NCI-H524 (cell line): Measurements from ENCODE around the gene SYCE1L.
"Not testable (repeated sequence)": the region's sequence is repeated elsewhere in the genome, so short reads cannot be mapped to it uniquely, and the experiment has no call there.

Source experiments
- DNase-seq, 2 experiments: peaks; one replicate each; lab custom pipeline; 2025; lab: John Stamatoyannopoulos, UW

The SYCE1L gene, protein sequence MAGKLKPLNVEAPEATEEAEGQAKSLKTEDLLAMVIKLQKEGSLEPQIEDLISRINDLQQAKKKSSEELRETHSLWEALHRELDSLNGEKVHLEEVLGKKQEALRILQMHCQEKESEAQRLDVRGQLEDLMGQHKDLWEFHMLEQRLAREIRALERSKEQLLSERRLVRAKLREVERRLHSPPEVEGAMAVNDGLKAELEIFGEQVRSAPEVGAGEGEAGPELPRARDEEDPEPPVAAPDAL

GRCh38 chr16:77199211-77199610 lies at the start of gene SYCE1L:
Gene SYCE1L, plus strand, starts transcription at chr16:77199408. Its CDS starts 44 bp downstream, at chr16:77199452.
- no peak for DNase-seq

GRCh38 chr16:77157346-77158058 lies 41.7 kb upstream of the SYCE1L start:
- no peak for DNase-seq

DNA sequence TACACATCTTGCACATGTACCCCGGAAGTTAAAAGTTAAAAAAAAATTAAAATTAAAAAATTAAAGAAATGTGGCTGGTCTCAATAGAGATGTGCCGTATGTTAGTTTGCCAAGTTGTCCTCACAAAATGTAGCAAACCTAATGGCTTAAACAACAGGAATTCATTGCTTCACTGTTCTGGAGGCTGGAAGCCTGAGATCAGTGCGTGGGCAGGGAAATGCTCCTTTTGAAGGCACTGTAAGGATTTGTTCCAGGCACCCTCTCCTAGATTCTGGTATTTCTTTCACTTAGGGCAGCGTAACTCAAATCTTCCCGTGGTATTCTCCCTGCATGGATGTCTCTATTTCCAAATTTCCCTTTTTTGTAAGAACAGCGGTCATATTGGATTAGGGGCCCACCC lies 40.9 kb upstream of the SYCE1L start:
- no peak for DNase-seq

DNA sequence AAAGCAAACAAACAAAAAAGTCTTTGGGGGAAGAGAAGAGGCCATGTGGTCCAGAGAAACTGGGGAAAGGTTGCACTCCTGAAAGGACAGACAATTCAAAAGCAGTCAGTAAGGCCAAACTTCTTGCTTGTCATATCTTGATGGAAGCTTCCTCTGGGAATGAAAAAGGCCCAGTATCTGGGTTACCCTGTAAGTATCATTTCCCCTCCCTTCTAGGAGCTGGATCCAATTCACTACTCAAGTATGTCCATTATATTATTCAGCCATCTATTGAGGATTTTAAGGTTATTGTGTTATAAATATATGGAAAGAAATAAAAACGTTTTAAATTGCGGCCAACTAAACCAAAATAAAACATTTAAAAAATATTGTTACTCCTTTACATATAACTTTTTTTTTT lies 34.2 kb upstream of the SYCE1L start:
- DNase-seq, result no peak

DNA sequence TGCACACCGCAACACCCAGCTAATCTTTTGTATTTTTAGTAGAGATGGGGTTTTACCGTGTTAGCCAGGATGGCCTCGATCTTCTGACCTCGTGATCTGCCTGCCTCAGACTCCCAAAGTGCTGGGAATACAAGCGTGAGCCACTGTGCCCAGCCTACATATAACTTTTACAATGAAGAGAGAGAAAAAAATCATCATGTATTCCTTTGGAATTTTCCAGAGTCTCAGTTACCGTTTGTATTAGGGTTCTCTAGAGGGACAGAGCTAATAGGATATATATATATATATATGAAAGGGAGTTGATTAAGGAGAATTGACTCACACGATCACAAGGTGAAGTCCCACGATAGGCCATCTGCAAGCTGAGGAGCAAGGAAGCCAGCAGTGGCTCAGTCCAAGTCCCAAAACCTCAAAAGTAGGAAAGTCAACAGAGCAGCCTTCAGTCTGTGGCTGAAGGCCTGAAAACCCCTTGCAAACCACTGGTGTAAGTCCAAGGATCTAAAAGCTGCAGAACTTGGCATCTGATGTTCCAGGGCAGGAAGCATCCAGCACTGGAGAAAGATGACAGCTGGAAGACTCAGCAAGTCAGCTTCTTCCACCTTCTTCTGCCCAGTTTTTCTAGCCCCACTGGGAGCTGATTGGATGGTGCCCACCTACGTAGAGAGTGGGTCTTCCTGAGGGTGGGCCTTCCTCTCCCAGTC lies 33.5 kb upstream of the SYCE1L start:
- DNase-seq, result not testable (repeated sequence)

- no peak for DNase-seq
These were observed 32.5 kb upstream of the SYCE1L start for GRCh38 chr16:77166726-77167125.

- no peak for DNase-seq
These were observed 30.3 kb upstream of the SYCE1L start for GRCh38 chr16:77168901-77169300.

GRCh38 chr16:77169650-77170236 lies 29.5 kb upstream of the SYCE1L start:
- DNase-seq, result peak; percentile 13 to 78

GRCh38 chr16:77170805-77171204 lies 28.4 kb upstream of the SYCE1L start:
- no peak for DNase-seq

DNA sequence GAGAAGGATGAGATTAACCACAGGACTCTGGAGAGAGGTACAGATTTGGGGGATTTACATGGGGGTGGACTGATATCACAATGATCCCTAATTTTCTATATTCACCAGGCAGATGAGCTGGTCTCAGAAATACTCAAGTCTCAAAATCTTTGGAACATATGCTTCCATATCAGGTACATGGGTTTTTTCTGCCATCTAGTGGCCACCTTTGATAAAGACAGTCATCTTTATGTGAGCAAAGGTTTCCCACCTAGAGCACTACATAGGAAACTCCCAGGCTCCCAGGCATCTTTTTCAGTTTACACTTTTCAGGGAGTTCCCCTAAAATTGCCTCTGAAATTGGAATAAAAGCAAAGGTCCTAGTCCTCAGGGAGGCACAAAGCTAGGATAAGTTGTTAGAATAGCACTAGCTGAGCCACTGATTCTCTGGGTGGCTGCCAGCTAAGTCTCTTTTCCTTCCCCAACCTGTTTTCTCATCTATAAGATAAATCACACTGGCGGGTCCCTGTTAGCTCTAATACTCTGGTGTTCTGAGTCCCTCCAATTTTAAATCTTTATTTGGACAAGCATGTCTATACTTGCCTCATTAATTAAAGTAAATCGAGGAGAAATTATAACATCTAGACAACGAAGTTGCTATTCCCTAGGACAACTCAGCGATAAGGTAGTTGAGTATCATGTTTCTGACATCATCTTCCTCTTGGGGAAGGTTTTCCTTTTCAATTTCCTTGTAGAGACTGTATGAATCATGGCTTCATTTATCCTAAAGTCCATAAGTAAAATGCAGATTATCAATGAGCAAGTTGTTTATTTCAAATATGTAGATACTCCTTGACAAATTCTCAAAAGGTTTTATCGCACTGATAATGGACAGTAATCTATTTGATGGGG lies 27.2 kb upstream of the SYCE1L start:
- peak; percentile 67 to 86 for DNase-seq

DNA sequence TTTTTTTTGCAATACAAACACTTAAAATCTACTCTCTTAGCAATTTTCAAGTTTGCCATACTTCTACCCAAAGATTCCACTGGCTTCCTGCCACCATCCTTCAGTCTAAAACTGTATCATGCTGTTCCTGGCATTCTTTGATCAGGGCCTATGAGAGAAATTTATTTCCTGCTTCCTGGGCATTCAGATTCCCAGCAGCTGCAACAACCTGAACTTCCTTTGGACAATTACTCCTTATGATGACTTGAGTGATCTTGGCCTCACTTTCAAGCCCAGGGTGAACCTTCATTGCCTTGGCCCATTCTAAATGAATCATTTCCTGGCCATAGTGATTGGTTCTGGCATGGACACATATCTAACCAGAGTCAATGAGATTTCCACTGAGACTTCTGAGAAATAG lies 26.3 kb upstream of the SYCE1L start:
- DNase-seq, result no peak

GRCh38 chr16:77183137-77183536 lies 16.1 kb upstream of the SYCE1L start:
- no peak for DNase-seq

DNA sequence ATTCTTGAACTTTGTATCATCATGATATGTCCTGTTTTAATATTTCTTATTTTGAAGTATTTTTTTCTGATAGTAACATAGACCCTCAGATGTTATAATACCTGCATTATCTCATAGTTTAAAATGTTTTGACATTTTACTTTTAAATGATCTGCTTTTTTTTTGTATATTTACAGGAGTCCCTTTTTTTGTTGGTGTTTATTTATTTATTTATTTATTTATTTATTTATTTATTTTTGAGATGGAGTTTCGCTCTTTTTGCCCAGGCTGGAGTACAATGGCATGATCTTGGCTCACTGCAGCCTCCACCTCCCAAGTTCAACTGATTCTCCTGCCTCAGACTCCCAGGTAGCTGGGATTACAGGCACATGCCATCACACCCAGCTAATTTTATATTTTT lies 12.9 kb upstream of the SYCE1L start:
- DNase-seq, result not testable (repeated sequence)

DNA sequence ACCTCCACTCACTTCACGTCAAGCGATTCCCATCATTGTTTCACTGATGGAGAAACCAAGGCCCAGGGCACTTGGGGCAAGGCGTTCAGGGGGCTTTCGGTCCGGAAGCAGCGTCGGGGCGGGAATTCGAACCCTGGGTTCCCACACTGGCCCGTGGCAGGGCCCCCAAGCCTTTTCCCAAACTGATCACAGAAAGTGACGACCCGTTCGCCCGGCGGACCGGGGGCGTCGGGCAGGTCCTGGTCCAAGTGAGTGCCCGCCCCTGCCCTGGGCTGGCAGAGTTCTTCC lies 9.1 kb upstream of the SYCE1L start:
- DNase-seq, result peak in 1 of 2 experiments; percentile 42

- peak; percentile 99 for DNase-seq
These were observed 8.5 kb upstream of the SYCE1L start, which contains the start of gene MON1B for GRCh38 chr16:77190478-77191258. Gene MON1B, plus strand, starts transcription at chr16:77191190. Its CDS starts 296 bp downstream, at chr16:77191486.

GRCh38 chr16:77191259-77191969 lies 7.8 kb upstream of the SYCE1L start:
- peak in 1 of 2 experiments; percentile 33 for DNase-seq

DNA sequence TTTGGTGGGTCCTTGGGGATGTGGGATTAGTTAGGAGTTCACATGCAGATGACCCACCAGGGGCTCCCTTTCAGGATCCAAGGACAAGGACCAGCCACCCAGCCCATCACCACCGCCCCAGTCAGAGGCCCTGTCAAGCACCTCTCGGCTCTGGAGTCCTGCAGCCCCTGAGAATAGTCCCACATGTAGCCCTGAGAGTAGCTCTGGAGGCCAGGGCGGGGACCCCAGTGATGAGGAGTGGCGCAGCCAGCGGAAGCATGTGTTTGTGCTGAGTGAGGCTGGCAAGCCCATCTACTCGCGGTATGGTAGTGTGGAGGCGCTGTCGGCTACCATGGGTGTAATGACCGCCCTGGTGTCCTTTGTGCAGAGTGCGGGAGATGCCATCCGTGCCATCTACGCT lies 5.8 kb upstream of the SYCE1L start:
- DNase-seq, result no peak

DNA sequence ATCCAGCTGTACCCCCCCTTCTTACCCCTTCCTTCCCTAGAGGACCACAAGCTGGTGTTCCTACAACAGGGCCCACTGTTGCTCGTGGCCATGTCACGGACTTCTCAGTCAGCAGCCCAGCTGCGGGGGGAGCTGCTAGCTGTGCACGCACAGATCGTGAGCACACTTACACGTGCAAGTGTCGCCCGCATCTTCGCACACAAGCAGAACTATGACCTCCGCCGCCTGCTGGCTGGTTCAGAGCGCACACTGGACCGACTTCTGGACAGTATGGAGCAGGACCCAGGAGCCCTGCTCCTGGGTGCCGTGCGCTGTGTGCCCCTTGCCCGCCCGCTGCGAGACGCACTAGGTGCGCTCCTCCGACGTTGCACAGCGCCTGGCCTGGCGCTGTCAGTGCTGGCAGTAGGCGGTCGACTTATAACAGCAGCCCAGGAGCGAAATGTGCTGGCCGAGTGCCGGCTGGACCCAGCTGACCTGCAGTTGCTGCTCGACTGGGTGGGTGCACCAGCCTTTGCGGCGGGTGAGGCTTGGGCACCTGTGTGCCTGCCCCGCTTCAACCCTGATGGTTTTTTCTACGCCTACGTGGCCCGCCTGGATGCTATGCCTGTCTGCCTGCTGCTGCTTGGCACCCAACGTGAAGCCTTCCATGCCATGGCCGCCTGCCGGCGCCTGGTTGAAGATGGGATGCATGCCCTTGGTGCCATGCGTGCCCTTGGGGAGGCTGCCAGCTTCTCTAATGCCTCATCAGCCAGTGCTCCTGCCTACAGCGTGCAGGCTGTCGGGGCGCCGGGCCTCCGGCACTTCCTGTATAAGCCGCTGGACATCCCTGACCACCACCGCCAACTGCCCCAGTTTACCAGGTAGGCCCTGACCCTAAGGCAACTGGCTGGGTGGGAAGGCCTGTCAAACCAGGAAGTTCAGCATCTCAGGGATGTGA lies 4.6 kb upstream of the SYCE1L start:
- no peak for DNase-seq

GRCh38 chr16:77195411-77195810 lies 3.8 kb upstream of the SYCE1L start:
- no peak for DNase-seq
